B cell (primary cell): ENCODE measurements around the gene ADAM11.

Experiments
- CTCF ChIP-seq: fragments of 200-600 bp; IDR thresholded peaks from one replicate; pipeline ENCODE4 v1.8.0; 2022; ENCODE audit warnings: antibody characterized with exemption, mild to moderate bottlenecking
- EZH2 ChIP-seq: IDR thresholded peaks from 2 replicates; pipeline ENCODE4 v1.6.1; 2012; ENCODE audit warnings: borderline replicate concordance, low read depth, mild to moderate bottlenecking, moderate library complexity, low read length; ENCODE audit not compliant: insufficient read depth, poor library complexity, severe bottlenecking

GRCh38 chr17:44827863-44828262 lies 69.1 kb downstream of the ADAM11 start:
- TF ChIP-seq CTCF (no peak), EZH2 (no peak)
